OCI-LY1 (cell line): ENCODE measurements around the gene IRX4.

Experiments used
- EZH2 ChIP-seq: fragments of 200-600 bp; sonication (generic), shearing (Covaris generic); IDR thresholded peaks from 2 replicates; pipeline ENCODE4 v1.8.0; 2017; ENCODE audit warnings: borderline replicate concordance, mixed run types, mild to moderate bottlenecking, antibody characterized with exemption, low read length, moderate library complexity, mixed read lengths
- TF ChIP-seq, protein P1 (sequence below): fragments of 200-600 bp; sonication (generic), shearing (Covaris generic); IDR thresholded peaks from 2 replicates; pipeline ENCODE4 v1.5.1; 2017; ENCODE audit warnings: mild to moderate bottlenecking, antibody characterized with exemption, low read length, moderate library complexity, mixed read lengths

- TF ChIP-seq, protein P1, sequence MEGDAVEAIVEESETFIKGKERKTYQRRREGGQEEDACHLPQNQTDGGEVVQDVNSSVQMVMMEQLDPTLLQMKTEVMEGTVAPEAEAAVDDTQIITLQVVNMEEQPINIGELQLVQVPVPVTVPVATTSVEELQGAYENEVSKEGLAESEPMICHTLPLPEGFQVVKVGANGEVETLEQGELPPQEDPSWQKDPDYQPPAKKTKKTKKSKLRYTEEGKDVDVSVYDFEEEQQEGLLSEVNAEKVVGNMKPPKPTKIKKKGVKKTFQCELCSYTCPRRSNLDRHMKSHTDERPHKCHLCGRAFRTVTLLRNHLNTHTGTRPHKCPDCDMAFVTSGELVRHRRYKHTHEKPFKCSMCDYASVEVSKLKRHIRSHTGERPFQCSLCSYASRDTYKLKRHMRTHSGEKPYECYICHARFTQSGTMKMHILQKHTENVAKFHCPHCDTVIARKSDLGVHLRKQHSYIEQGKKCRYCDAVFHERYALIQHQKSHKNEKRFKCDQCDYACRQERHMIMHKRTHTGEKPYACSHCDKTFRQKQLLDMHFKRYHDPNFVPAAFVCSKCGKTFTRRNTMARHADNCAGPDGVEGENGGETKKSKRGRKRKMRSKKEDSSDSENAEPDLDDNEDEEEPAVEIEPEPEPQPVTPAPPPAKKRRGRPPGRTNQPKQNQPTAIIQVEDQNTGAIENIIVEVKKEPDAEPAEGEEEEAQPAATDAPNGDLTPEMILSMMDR = no peak
- TF ChIP-seq EZH2 = no peak
These were observed 36.5 kb upstream of the IRX4 start for GRCh38 chr5:1919209-1919566.
